Activated naive CD8-positive, alpha-beta T cell treated with anti-CD3 and anti-CD28 coated beads, Interleukin-2, amount 50 U/mL, for 24 hours (primary cell): ENCODE results near the gene GRIK3.
A peak's percentile ranks its signal among the peaks of the same experiment; 100 is the strongest.

Source experiments
- ATAC-seq: fragments of 150-1000 bp; cut with Tn5 transposase; one replicate; pipeline ENCODE4 v1.10.0; 2021
- DNase-seq: peaks from one replicate; pipeline ENCODE4 v3.0.0; 2021
- H3K27ac Mint-ChIP-seq: one replicate; pipeline ENCODE4 v1.8.0; 2021; ENCODE audit warnings: mild to moderate bottlenecking, mixed read lengths
- H3K27me3 Mint-ChIP-seq: one replicate; pipeline ENCODE4 v1.8.0; 2021; ENCODE audit warnings: mixed read lengths
- H3K36me3 Mint-ChIP-seq: one replicate; pipeline ENCODE4 v1.8.0; 2021; ENCODE audit warnings: low read depth, mixed read lengths
- H3K4me1 Mint-ChIP-seq: one replicate; pipeline ENCODE4 v1.8.0; 2021; ENCODE audit warnings: mixed read lengths
- H3K4me3 Mint-ChIP-seq: one replicate; pipeline ENCODE4 v1.8.0; 2021; ENCODE audit warnings: mild to moderate bottlenecking, moderate library complexity, mixed read lengths
- H3K9me3 Mint-ChIP-seq: one replicate; pipeline ENCODE4 v1.8.0; 2021; ENCODE audit warnings: mixed read lengths

GRIK3 gene

DNA sequence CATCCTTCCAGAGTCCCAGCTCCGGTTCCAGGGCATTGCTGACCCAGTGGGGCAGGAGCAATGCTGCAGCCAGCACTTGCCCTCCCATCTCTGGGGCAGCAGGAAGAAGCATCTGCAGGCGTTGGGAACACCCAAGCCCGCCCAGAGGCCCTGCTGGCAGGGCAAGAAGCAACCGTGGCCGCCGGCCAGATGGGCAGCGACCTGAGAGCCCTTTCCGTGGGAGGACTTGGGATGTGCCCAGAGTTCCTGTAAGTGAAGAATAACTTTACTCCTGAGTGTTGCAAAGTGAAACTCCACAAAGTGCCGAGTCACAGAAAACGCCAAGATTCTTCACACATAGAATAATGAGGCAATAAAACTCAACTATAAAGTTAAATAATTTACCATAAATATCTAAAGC lies 46.0 kb downstream of the GRIK3 start:
- no peak for ATAC-seq
- no peak overlapping the region for H3K27ac Mint-ChIP-seq
- no peaks in the 10 kb centered on the region for H3K4me1 Mint-ChIP-seq
- H3K4me3 Mint-ChIP-seq, result no peak overlapping the region
- no peaks in the 10 kb centered on the region for H3K36me3 Mint-ChIP-seq
- no peak for DNase-seq
- peaks cover 6% of the 10 kb centered on the region for H3K27me3 Mint-ChIP-seq
- no peaks in the 10 kb centered on the region for H3K9me3 Mint-ChIP-seq

DNA sequence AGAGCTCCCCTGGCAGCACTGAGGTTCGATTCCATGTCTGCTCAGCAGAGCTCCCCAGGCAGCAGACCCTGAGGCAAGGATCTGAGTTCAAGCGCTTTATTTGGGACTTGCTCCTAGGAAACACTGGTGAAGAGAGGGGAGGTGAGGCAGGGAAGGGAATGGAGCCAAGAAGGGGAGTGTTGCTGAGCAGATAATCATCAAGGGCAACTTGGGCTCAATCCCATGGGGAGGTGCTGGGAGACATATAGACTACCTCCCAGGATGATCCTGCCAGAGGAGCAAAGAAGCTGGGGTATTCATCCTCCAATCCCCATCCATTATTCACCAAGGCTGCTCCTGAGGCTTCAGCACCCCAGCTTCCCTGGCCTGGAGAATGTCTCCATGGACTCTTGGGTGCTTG lies 47.0 kb downstream of the GRIK3 start:
- DNase-seq, result no peak
- Mint-ChIP-seq H3K27ac (no peak overlapping the region), H3K4me1 (no peaks in the 10 kb centered on the region), H3K27me3 (peaks cover 4% of the 10 kb centered on the region), H3K36me3 (no peaks in the 10 kb centered on the region), H3K4me3 (no peak overlapping the region), H3K9me3 (no peaks in the 10 kb centered on the region)
- no peak for ATAC-seq

DNA sequence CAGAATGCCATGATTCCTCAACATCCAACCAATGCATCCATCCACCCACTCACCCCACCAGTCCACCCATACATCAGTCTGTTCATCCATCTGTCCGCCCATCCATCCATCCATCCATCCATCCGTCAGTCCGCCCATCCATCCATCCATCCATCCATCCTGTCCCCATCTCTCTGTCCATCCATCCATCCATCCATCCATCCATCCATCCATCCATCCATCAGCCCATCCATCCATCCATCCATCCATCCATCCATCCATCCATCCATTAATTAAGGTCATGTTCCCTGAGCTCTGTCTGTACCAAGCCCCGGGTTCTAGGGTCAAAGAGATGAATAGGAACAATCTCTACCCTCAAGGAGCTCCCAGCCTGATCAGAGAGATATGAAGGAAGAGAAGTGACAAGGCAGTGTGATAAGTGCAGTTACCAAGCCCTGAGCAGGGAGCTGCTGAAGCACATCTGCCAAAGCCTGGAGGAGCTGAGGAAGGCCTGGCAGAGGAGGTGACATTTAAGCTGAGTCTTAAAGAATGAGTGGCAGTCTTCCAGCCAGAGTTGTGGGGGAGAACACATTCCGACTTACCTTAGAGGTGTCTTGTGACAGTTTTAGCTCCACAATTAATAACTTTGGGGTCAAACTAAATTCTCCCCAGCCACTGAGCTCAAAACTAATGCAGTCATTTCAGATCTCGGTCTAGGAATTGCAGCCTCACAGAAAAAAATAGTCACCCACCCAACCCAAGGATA lies 47.9 kb downstream of the GRIK3 start:
- H3K27me3 Mint-ChIP-seq, result peaks cover 6% of the 10 kb centered on the region
- ATAC-seq, result no peak

DNA sequence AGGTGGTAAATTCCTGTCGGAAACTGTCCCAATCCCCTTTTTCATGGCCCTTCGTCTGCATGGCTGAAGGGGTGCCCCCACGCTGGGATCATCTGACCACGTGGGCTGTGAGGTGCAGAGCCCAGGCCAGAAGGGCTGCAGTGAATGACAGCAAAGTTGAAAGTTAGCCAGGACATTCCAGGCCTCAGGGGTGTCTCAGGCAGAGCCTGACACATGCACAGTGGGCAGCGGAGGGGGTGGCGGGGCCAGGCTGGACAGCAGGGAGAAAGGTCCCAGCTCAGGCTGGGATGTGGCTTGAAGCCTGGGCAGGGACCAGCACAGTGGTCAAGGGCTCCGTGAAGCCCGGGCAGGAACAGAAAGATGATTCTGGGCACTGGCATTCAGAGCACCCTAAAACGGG lies 49.6 kb downstream of the GRIK3 start:
- DNase-seq, result no peak
- Mint-ChIP-seq H3K9me3 (no peaks in the 10 kb centered on the region), H3K36me3 (no peaks in the 10 kb centered on the region), H3K27ac (no peak overlapping the region), H3K4me1 (no peaks in the 10 kb centered on the region), H3K4me3 (no peak overlapping the region), H3K27me3 (peaks cover 3% of the 10 kb centered on the region)
- no peak for ATAC-seq

More for the DNA sequence above, 47.9 kb downstream of the GRIK3 start:
- H3K36me3 Mint-ChIP-seq, result no peaks in the 10 kb centered on the region
- no peak for DNase-seq
- H3K4me3 Mint-ChIP-seq, result no peak overlapping the region
- no peaks in the 10 kb centered on the region for H3K9me3 Mint-ChIP-seq
- no peak overlapping the region for H3K27ac Mint-ChIP-seq
- no peaks in the 10 kb centered on the region for H3K4me1 Mint-ChIP-seq

DNA sequence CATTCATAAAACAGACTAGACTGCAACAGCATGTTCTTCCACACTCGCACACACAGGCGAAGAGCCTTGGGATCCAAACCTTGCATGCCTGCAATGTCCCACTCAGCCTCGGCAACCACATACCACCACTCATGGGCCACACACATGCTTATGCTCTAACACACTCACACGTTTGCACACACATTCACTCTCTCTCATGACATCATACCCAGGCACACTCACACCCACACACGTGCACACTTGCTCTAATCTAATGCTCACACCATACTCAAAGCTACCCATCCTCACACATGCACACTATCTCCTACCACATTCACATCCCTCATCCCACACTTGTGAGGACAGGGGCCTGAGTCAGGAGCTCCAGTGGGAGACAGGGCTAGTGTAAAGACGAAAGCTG lies 50.3 kb downstream of the GRIK3 start:
- no peaks in the 10 kb centered on the region for H3K36me3 Mint-ChIP-seq
- no peak for DNase-seq
- no peaks in the 10 kb centered on the region for H3K9me3 Mint-ChIP-seq
- H3K4me1 Mint-ChIP-seq, result no peaks in the 10 kb centered on the region
- H3K4me3 Mint-ChIP-seq, result no peak overlapping the region
- no peak overlapping the region for H3K27ac Mint-ChIP-seq
- H3K27me3 Mint-ChIP-seq, result peaks cover 2% of the 10 kb centered on the region
- no peak for ATAC-seq

DNA sequence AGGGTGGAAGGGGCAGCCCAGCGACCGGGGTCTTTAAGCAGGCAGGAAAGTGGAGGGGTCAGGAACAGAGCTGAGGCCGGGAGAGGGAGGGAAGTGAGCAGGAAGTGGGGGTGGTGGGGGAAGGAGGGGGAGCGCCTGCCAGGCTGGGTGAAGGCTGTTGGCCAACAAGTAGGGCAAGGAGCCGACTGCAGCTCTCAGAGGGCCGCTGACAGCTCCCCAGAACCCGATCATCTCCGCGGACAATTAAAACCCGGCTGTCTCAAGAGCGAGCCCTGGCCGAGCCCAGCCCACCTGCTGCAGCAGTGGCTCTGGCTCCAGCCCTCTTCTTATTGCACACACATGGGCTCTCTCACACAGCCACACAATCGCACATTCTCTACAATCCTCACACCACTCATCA lies 51.6 kb downstream of the GRIK3 start:
- ATAC-seq (no peak), DNase-seq (no peak)
- Mint-ChIP-seq H3K27me3 (peaks cover 2% of the 10 kb centered on the region), H3K4me1 (no peaks in the 10 kb centered on the region), H3K27ac (no peak overlapping the region), H3K9me3 (no peaks in the 10 kb centered on the region), H3K4me3 (no peak overlapping the region), H3K36me3 (no peaks in the 10 kb centered on the region)

DNA sequence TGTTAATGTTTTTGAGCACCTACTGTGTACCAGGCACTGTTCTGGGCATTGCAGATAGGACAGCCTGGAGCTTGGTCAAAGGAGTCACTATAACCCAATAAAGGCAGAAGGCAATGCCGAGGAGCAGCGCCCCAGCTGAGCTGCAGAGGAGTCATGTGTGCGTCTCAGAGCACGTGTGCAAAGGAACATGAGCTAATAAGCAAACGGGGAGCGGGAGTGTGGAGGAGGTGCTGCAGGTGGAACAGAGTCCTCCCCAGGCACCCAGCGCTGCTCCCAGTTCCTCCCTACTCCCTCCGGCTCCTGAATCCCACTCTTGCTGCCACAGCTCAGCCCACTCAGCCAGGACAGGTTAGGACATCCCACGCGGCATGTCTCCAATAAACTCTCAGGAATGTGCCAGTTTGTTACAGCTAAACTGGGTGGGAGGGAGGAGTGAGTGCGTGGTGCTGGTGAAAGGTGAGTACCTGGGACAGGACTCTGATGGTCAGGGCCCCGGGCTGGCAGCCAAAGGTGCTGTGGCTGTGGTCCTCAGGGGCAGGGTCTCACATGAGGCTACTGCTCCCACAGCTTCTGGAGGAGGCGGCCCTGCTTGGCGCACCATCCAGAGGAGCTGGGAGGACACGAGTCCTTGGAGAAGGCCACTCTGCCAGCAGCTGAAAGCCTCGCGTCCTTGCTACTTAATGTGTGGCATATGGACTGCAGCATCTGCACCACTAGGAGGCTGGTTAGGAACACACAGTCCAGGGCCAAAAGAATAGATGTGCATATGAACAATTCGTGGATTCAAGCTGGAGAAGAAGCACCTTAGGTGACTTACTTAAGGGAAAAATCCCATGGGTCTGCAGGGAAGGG lies 52.3 kb downstream of the GRIK3 start:
- Mint-ChIP-seq H3K36me3 (no peaks in the 10 kb centered on the region), H3K4me1 (no peaks in the 10 kb centered on the region), H3K4me3 (no peak overlapping the region), H3K27ac (no peak overlapping the region), H3K9me3 (no peaks in the 10 kb centered on the region), H3K27me3 (peaks cover 2% of the 10 kb centered on the region)
- no peak for DNase-seq
- no peak for ATAC-seq

DNA sequence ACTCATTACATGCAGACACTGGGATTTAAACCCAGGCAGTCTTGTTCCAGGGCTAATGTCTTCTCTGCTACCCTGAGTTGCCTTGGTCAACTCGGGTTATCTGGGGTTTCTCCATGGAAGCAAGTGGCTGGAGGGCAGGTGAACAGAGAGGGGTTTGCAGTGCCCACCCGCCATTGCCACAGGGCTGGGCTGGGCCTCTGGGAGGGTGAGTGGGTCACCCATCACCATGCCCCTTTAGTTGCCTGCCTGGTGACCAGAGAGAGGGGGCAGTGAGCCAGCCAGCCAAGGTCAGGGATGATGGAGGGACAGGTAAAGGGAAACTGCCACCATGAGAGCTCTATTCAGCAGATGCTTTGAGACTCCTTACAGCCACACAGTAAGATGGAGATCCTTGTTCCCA lies 53.2 kb downstream of the GRIK3 start:
- no peaks in the 10 kb centered on the region for H3K9me3 Mint-ChIP-seq
- H3K4me1 Mint-ChIP-seq, result no peaks in the 10 kb centered on the region

DNA sequence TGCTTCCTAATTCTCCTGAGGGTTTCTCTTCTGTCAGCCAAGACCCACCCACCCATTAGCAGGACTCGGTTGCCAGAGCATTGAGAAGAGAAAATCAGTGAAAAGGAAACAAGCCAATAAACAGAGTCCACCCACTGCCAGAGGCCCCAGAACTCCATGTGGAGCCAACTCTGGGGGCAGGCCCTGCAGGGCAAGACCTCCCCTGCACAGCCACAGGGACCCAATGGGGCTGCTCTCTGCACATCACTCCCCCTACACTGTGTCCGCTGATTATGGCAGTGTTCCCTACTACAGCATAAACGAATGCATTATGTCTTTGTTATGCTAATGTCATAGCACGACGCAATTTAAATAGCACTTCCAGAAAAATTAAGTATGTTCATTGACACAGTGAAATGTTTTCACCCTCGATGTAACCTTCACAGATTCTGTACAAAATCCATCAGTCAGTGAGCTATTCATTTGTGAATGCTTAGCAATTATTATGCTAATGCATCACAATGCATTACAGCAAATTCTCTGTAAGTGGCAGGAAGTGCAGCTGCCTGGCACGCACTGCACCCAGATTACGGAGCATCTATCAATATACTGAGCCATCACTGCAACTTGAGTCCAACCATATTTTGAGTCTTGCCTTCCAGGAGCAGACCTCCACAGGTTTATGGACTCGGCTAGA lies 56.4 kb downstream of the GRIK3 start:
- ATAC-seq (no peak), DNase-seq (no peak)
- no peaks in the 10 kb centered on the region for H3K4me1 Mint-ChIP-seq
- H3K9me3 Mint-ChIP-seq, result no peaks in the 10 kb centered on the region
- no peak overlapping the region for H3K4me3 Mint-ChIP-seq
- H3K27me3 Mint-ChIP-seq, result peaks cover 2% of the 10 kb centered on the region
- H3K27ac Mint-ChIP-seq, result no peak overlapping the region
- no peaks in the 10 kb centered on the region for H3K36me3 Mint-ChIP-seq

More for the DNA sequence above, 53.2 kb downstream of the GRIK3 start:
- DNase-seq (no peak), ATAC-seq (no peak)
- Mint-ChIP-seq H3K27ac (no peak overlapping the region), H3K4me3 (no peak overlapping the region), H3K36me3 (no peaks in the 10 kb centered on the region), H3K27me3 (peaks cover 2% of the 10 kb centered on the region)

DNA sequence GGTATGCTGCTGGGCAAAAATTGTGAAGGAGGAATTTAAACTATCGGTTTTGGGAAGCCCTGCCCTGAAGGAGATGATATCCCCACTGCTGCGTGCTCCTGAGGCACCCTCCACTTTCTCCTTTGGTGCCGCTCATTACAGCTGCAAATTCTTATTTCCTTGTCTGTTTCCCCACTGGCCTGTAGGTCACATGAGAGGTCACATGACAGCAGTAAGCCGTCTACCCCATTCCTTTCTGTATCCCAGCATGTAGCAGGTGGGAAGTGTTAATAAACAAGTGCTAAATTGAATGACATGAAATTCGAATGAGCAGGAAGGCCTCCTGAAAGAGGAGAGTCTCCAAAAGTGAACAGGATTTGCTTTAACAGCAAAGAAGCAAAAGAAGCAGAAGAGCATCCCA lies 58.7 kb downstream of the GRIK3 start:
- DNase-seq, result no peak
- Mint-ChIP-seq H3K27ac (no peak overlapping the region), H3K4me1 (no peaks in the 10 kb centered on the region), H3K4me3 (no peak overlapping the region), H3K36me3 (no peaks in the 10 kb centered on the region), H3K27me3 (no peaks in the 10 kb centered on the region), H3K9me3 (no peaks in the 10 kb centered on the region)
- no peak for ATAC-seq

DNA sequence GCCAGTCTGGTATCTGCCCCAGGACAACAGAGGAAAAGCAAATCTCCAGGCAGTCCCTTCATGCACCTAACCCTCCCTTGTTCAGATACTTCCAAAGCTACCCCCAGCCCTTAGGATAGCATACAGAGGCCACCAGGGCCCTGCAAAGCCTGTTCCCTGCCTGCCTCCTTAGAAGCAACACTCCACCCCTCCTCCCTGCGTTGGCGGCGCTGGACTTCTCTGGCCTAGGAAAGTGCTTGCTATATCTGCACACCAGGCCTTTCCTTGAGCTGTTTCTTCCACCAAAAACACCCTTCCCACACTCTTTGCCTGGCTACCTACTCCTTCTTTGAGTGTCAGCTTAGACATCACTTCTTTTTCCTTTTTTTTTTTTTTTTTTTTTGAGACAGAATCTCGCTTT lies 61.3 kb downstream of the GRIK3 start:
- Mint-ChIP-seq H3K27me3 (peaks cover 4% of the 10 kb centered on the region), H3K4me3 (no peak overlapping the region), H3K27ac (no peak overlapping the region), H3K36me3 (no peaks in the 10 kb centered on the region), H3K9me3 (no peaks in the 10 kb centered on the region), H3K4me1 (no peaks in the 10 kb centered on the region)
- ATAC-seq (no peak), DNase-seq (no peak)

DNA sequence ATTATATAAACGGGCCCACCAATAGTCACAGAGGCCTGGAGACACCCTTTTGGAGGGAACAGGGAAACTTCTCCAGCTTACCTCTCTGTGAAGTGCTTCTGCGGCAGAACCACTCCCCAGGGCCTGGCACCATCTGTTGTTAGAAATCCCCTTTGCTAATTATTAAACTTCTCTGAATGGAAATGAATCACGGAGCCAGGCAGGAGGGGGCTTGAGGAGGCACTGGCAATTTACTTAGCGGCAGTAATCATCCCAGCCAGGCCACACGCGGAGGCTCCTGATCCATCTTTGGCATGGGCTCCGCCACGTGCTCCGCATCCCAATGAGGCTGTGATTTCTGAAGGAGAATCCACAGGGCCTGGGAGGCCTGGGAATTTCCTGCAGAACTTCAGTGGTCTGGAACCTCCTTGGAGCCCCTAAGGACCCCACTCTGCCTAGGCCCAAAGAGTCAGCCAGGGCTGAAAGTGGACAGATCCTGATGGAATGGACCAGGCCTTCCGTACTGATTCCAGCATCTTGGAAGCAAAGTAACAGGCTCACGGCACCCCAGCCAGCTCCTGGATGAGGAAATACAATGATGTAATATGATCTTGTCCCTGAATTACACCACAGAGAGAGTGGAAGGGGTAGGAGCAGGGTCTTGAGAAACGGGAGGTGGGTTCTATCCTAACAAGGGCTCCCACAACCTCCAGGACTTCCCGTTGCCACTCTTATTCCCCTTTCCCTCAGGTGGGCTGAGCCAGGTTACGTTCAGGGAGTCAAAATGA lies 62.3 kb downstream of the GRIK3 start:
- Mint-ChIP-seq H3K4me3 (no peak overlapping the region), H3K36me3 (no peaks in the 10 kb centered on the region), H3K27ac (no peak overlapping the region), H3K9me3 (no peaks in the 10 kb centered on the region), H3K4me1 (no peaks in the 10 kb centered on the region), H3K27me3 (peaks cover 4% of the 10 kb centered on the region)
- ATAC-seq (no peak), DNase-seq (no peak)

DNA sequence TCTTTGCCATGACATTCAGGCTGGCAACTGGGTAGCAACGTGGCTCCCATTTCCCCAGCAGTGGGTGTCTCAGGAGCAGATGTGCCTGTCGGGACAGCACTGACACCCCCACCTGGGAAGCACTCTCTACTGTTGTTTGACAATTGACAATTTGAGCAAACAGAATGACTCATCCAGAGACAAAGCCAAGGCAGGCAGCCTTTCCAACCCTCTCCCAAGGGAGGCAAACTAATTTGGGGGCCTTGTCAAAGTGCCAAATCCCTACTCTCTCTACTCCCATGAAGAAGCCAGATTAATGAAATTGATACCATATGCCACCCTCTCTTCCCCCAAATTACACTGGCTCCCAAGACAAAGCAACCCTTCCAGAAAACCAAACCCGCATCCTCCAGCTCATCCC lies 65.6 kb downstream of the GRIK3 start:
- no peak for DNase-seq
- Mint-ChIP-seq H3K36me3 (no peaks in the 10 kb centered on the region), H3K27me3 (peaks cover 4% of the 10 kb centered on the region), H3K27ac (no peak overlapping the region), H3K9me3 (no peaks in the 10 kb centered on the region), H3K4me1 (no peaks in the 10 kb centered on the region), H3K4me3 (no peak overlapping the region)
- ATAC-seq, result no peak

DNA sequence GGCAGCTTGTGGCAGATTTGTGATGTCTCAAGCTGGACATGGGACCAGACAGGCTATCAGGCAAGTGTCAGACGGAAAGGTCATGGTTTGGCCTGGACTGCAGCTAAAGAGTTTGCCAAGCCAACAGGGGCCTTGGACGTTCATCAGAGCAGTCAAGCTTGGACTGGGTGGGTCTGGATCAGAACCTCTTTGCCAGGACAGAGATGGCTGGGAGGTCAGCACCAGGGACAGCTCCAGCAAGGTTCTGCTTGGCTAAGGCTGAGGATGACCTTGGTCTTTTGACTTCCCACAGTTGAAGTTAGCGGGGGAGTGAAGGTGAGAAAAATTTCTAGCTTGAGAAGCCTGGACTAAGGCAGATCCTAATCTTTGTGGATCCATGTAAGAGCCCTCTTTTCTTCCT lies 68.1 kb downstream of the GRIK3 start:
- Mint-ChIP-seq H3K27ac (no peak overlapping the region), H3K36me3 (no peaks in the 10 kb centered on the region), H3K4me3 (no peak overlapping the region), H3K4me1 (no peaks in the 10 kb centered on the region), H3K9me3 (no peaks in the 10 kb centered on the region), H3K27me3 (peaks cover 6% of the 10 kb centered on the region)
- ATAC-seq (no peak), DNase-seq (peak; percentile 9)
